Daoy (cell line): ENCODE data around the gene PPP3R2. TPM values are rescaled to one million over a fixed set of nuclear protein-coding genes. Genes with fewer than 3 reads are reported as not detected.

ENCODE experiments used
- total RNA-seq: library from RNA; depleted of rRNA; stranded (reverse); fragments of >200 nt; shearing (Covaris generic); gene quantifications from 2 replicates; pipeline ENCODE4 v1.2.3, GENCODE V29; 2014; rRNA removed

Gene PPP3R2
- total RNA-seq, 1 experiment from 2014 or later: not detected

Other genes starting within 250 kb of the PPP3R2 start
- gene BAAT, start 210.0 kb downstream of the PPP3R2 start, total RNA-seq: 0.29 TPM in 1 of 2 replicates, not detected in the other
- gene MRPL50, start 196.4 kb downstream of the PPP3R2 start, total RNA-seq: 24.7 and 34.1 TPM in 2 replicates
- gene ZNF189, start 196.1 kb downstream of the PPP3R2 start, total RNA-seq: 11.7 and 15.2 TPM in 2 replicates
- 1.4 TPM in 1 of 2 replicates, not detected in the other for gene ALDOB, start 159.2 kb downstream of the PPP3R2 start, total RNA-seq
- 57.2 and 65.3 TPM in 2 replicates for gene RNF20, start 61.1 kb downstream of the PPP3R2 start, total RNA-seq
- gene GRIN3A, start 143.7 kb upstream of the PPP3R2 start, total RNA-seq: not detected in 2 replicates